ENCODE measurements around the gene S100A7. TPM values are rescaled to one million over a fixed set of nuclear protein-coding genes. Genes with fewer than 3 reads are reported as not detected.
"Not testable (repeated sequence)": the region's sequence is repeated elsewhere in the genome, so short reads cannot be mapped to it uniquely, and the experiment has no call there.

S100A7 gene
- total RNA-seq, 1 donor, result not detected

DNA sequence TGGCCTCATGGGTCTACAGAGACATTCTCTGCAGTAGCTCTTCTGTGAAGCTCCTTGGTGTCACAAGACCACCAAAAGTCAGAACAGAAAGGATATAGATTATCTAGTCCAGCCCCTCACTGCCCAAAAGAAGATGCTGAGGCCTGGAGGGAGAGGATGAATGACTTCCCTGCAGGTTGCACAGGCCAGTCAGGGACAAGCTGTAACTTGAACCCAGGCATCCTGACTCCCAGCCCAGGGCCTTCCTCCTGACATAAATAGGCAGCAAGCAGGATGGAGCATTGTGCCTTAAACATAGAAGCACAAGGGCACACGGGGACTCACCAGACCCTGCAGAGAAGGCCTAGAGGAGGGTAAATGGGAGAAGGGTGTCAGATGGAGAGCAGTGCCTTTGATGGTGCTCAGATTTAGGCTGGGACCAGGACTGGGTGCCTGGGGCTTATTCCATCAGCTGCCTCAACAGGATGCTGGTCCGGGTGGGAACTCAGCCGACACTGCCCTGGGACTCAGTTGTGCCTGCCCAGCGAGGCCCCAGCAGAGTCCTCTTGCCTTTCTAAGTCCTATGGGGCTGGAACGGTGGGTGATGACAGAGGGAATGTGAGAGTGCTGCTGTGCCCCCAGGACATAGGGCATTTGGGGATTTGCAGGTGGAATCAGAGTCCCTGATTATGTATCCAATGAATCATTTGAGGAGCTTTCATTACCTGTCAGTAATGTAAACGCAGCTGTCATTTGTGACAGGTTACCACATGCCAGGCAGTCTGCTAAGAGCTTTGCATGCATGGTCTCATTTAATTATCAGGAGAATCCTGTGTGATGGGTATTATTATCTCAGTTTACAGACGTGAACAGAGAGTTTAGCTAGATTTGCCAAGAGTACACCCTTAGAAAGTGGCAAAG is 30.9 kb downstream of the S100A7 start:
- no peak overlapping the region for H3K4me3 ChIP-seq (ENCODE audit: low read depth, low read length)
- TF ChIP-seq CTCF (IDR thresholded peaks at IDR 0.05; ENCODE audit: insufficient read depth, low read depth, low read length), result no peak
- DNase-seq (ENCODE audit: low read depth), result no peak

GRCh38 chr1:153428791-153429190 is 31.7 kb downstream of the S100A7 start:
- TF ChIP-seq CTCF (IDR thresholded peaks at IDR 0.05; ENCODE audit: insufficient read depth, low read depth, low read length), result no peak
- no peak overlapping the region for H3K4me3 ChIP-seq (ENCODE audit: low read depth, low read length)
- no peak for DNase-seq (ENCODE audit: low read depth)

DNA sequence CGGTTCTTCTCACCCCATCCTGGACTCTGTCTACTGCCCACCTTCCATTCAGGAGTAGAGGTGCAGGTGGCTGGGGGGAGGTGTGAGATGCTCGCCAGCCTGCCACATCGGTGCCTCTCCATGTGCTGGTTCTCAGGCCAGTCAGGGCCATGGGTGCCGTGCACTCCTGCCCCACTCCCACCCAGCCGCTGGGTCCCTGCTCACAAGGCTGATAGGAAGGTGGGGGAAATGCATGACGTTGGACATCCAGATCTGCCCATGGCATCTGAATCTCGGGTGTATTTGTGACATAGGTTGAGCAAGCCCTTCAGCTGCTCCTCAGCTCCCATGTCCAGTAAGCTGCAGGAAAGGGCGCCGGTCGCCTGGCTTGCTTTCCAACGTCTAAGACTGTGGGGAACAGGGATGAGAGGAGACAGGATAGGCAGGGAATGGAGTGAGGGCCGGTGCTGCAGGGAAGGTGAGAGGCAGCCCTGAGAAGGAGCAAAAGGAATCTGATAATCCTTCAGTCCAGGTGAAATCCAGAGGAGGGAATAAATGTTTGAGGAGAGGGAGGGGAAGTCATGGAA is 32.3 kb downstream of the S100A7 start:
- no peak for DNase-seq (ENCODE audit: low read depth)
- no peak for TF ChIP-seq CTCF (IDR thresholded peaks at IDR 0.05; ENCODE audit: insufficient read depth, low read depth, low read length)
- H3K4me3 ChIP-seq (ENCODE audit: low read depth, low read length), result no peak overlapping the region

- no peak for TF ChIP-seq CTCF (IDR thresholded peaks at IDR 0.05; ENCODE audit: insufficient read depth, low read depth, low read length)
- no peak for DNase-seq (ENCODE audit: low read depth)
- no peak overlapping the region for H3K4me3 ChIP-seq (ENCODE audit: low read depth, low read length)
Observed at GRCh38 chr1:153426809-153427208, 33.6 kb downstream of the S100A7 start.

DNA sequence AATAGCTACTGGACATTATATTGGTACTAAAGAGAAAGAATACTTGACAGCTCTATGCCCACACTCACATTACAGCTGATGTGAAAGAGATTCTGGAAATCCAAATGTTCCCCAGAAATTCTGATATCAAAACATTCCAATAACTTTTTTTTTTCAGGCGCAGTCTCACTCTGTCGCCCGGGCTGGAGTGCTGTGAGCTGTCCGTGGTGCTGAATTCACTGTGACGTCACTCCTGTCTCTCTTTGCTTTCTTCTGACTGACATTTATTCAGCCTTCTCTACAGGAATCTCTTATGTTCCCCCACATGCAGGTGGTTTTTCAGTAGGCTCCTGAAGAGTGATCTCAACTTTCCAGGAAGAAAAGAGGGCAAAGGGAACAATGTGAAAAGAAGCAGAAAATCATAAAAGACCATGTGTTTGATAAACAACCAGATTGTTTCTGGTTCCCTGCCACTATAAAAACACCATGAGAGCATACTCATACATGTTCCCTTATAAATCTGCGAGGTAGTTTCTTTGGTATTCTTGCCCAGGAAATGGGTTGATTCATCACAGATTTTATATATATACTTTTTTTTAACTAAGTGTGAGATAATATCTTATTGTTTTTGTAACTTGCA is 37.9 kb downstream of the S100A7 start:
- TF ChIP-seq CTCF (IDR thresholded peaks at IDR 0.05; ENCODE audit: insufficient read depth, low read depth, low read length), result no peak
- no peak overlapping the region for H3K4me3 ChIP-seq (ENCODE audit: low read depth, low read length)
- peak; percentile 58 for DNase-seq (ENCODE audit: low read depth)

- no peak overlapping the region for H3K4me3 ChIP-seq (ENCODE audit: low read depth, low read length)
- no peak for TF ChIP-seq CTCF (IDR thresholded peaks at IDR 0.05; ENCODE audit: insufficient read depth, low read depth, low read length)
- no peak for DNase-seq (ENCODE audit: low read depth)
Observed at GRCh38 chr1:153420306-153420705, 40.1 kb downstream of the S100A7 start.

DNA sequence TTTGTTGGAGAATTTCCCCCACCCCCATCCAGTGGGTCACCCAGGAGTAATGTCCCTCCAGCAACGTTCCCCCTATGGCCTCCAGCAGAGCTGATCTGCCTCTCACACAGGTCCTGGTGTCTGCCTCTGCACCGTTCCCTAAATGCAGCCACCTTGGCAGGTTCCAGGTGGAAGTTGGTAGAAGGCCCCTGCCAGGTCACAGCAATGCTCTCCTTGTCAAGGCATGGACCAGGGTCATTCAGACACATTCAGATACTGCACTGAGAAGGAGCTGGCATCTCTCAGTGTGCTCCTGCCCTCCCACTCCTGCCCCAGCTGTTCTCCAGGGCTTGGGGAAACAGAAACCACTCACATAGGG is 41.0 kb downstream of the S100A7 start:
- DNase-seq (ENCODE audit: low read depth); H3K4me3 ChIP-seq (ENCODE audit: low read depth, low read length): not testable (repeated sequence)

DNA sequence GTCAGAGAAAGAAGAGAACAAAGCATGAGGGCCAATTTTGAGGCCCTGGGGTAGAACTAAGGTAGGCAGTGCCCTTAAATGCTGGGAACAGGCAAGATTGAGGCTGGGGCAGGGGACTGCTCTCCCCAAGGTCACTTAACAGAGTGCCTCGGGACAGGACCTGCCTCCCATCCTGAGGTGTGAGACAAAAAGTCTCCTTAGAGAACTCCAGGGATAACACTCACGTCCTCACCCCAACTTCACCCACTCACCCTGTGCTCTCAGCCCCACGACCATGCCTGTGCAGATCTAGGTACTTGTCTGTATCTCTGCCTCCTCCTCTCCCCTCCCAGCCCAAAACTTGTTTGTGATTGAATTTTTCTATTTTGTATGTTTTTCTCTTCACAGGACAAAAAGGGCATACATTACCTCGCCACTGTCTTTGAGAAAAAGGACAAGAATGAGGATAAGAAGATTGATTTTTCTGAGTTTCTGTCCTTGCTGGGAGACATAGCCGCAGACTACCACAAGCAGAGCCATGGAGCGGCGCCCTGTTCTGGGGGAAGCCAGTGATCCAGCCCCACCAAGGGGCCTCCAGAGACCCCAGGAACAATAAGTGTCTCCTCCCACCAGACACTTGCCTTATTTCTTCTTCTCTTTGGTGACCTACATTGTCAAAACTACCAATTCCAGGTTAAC is 41.6 kb downstream of the S100A7 start:
- DNase-seq (ENCODE audit: low read depth); H3K4me3 ChIP-seq (ENCODE audit: low read depth, low read length): not testable (repeated sequence)
